GM19468 (cell line): ENCODE data around the gene CARD10.
"Not testable (repeated sequence)": the region's sequence is repeated elsewhere in the genome, so short reads cannot be mapped to it uniquely, and the experiment has no call there.

Experiments
- ATAC-seq: cut with Tn5 transposase; IDR thresholded peaks from one replicate; pipeline ENCODE4 v1.9.1; 2021; ENCODE audit warnings: mild to moderate bottlenecking, moderate library complexity, moderate number of reproducible peaks; ENCODE audit not compliant: unreplicated experiment; ENCODE audit errors: extremely low read depth

CARD10 gene

GRCh38 chr22:37471727-37472417, 47.3 kb downstream of the CARD10 start:
- no peak for ATAC-seq

GRCh38 chr22:37470087-37470445, 49.1 kb downstream of the CARD10 start:
- ATAC-seq, result no peak

- ATAC-seq, result no peak
Measured at GRCh38 chr22:37469416-37470086, 49.7 kb downstream of the CARD10 start.

GRCh38 chr22:37468201-37468695, 51.0 kb downstream of the CARD10 start:
- ATAC-seq, result not testable (repeated sequence)

- ATAC-seq, result no peak
Measured at GRCh38 chr22:37467391-37467955, 51.7 kb downstream of the CARD10 start.

GRCh38 chr22:37464181-37464580, 55.0 kb downstream of the CARD10 start:
- ATAC-seq, result no peak

GRCh38 chr22:37462983-37463382, 56.2 kb downstream of the CARD10 start:
- ATAC-seq, result no peak

GRCh38 chr22:37462436-37462835, 56.8 kb downstream of the CARD10 start:
- no peak for ATAC-seq

- no peak for ATAC-seq
Measured at GRCh38 chr22:37461961-37462360, 57.3 kb downstream of the CARD10 start.

GRCh38 chr22:37460684-37461083, 58.5 kb downstream of the CARD10 start:
- no peak for ATAC-seq

- ATAC-seq, result no peak
Measured at GRCh38 chr22:37459206-37459605, 60.0 kb downstream of the CARD10 start.

- no peak for ATAC-seq
Measured at GRCh38 chr22:37457093-37457893, 61.9 kb downstream of the CARD10 start.

GRCh38 chr22:37456346-37456745, 62.9 kb downstream of the CARD10 start:
- no peak for ATAC-seq

- no peak for ATAC-seq
Measured at GRCh38 chr22:37455896-37456295, 63.3 kb downstream of the CARD10 start.

GRCh38 chr22:37454857-37455686, 64.1 kb downstream of the CARD10 start:
- no peak for ATAC-seq

- no peak for ATAC-seq
Measured at GRCh38 chr22:37453696-37454095, 65.5 kb downstream of the CARD10 start.

- no peak for ATAC-seq
Measured at GRCh38 chr22:37451218-37451617, 68.0 kb downstream of the CARD10 start.

GRCh38 chr22:37449331-37450001, 69.7 kb downstream of the CARD10 start:
- no peak for ATAC-seq

GRCh38 chr22:37448516-37449127, 70.6 kb downstream of the CARD10 start:
- ATAC-seq, result no peak
